ENCODE measurements around the gene CREG2.

- TF ChIP-seq CTCF (IDR thresholded peaks at IDR 0.05; ENCODE audit: low read length) (no peak), EZH2 (optimal IDR thresholded peaks at IDR 0.05; ENCODE audit: low read depth, low read length) (no peak), EZH2phosphoT487 (IDR thresholded peaks at IDR 0.05; ENCODE audit: low read length) (no peak)
These were observed 42.1 kb upstream of the CREG2 start for GRCh38 chr2:101429453-101429852.
